Gastroesophageal sphincter (tissue), 3 donors: ENCODE measurements around the gene GATAD2A.

ENCODE experiments used
- CTCF ChIP-seq, 4 experiments: fragments of 200-600 bp in 2 of 4; fragments of 450-650 bp in 2 of 4; sonication (generic) in 1 of 4; IDR thresholded peaks; one replicate each; pipeline ENCODE4 v1.5.1; 2017 to 2019; ENCODE audit warnings: antibody characterized with exemption in 4 of 4, mild to moderate bottlenecking in 2 of 4, moderate library complexity in 2 of 4
- POLR2A ChIP-seq, 2 donors: fragments of 450-650 bp; IDR thresholded peaks; one replicate each; pipeline ENCODE4 v1.6.1; 2017; ENCODE audit warnings: antibody characterized with exemption in 2 of 2, mild to moderate bottlenecking in 2 of 2, moderate library complexity in 1 of 2

- TF ChIP-seq POLR2A (IDR thresholded peaks at IDR 0.05) (peak; percentile 58 to 74), CTCF (IDR thresholded peaks at IDR 0.05) (peak in 1 of 4 experiments; percentile 10)
These were observed 110.4 kb downstream of the GATAD2A start, which contains the start of gene NDUFA13 for GRCh38 chr19:19515642-19516519.
